Measurements from ENCODE around the gene ZNF12.

GRCh38 chr7:6701860-6702259, 4.9 kb downstream of the ZNF12 start:
- TF ChIP-seq, protein P1, sequence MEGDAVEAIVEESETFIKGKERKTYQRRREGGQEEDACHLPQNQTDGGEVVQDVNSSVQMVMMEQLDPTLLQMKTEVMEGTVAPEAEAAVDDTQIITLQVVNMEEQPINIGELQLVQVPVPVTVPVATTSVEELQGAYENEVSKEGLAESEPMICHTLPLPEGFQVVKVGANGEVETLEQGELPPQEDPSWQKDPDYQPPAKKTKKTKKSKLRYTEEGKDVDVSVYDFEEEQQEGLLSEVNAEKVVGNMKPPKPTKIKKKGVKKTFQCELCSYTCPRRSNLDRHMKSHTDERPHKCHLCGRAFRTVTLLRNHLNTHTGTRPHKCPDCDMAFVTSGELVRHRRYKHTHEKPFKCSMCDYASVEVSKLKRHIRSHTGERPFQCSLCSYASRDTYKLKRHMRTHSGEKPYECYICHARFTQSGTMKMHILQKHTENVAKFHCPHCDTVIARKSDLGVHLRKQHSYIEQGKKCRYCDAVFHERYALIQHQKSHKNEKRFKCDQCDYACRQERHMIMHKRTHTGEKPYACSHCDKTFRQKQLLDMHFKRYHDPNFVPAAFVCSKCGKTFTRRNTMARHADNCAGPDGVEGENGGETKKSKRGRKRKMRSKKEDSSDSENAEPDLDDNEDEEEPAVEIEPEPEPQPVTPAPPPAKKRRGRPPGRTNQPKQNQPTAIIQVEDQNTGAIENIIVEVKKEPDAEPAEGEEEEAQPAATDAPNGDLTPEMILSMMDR (IDR thresholded peaks at IDR 0.05; ENCODE audit: insufficient read depth, low read depth, low read length): no peak
- no peak for TF ChIP-seq EZH2 (IDR thresholded peaks at IDR 0.05; ENCODE audit: insufficient read depth, low read length)
